EH (cell line): ENCODE results near the gene SPN.
"Not testable (repeated sequence)": the region's sequence is repeated elsewhere in the genome, so short reads cannot be mapped to it uniquely, and the experiment has no call there.

Experiments used
- DNase-seq: peaks from one replicate; pipeline ENCODE4 v3.0.0-alpha.2; 2015; ENCODE audit warnings: low read depth

The SPN gene

DNA sequence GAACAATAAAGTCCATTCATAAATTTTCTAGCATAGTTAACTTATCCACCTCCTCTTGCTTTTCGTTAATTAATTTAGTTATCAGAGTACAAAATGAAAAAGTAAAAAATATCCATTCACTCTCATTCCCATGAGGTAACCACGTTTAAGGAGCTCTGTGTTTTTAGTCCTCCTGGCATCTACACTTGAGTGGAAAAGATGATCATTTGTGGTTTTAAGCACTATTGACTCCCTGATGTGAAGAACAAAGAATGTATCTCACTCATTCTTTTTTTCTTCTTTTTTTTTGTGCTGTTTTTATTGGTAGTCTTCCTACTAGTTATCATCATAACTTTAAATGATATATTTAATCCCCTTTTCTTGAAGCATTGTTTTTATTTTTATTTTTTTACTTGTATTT is 42.0 kb downstream of the SPN start:
- DNase-seq, result no peak

DNA sequence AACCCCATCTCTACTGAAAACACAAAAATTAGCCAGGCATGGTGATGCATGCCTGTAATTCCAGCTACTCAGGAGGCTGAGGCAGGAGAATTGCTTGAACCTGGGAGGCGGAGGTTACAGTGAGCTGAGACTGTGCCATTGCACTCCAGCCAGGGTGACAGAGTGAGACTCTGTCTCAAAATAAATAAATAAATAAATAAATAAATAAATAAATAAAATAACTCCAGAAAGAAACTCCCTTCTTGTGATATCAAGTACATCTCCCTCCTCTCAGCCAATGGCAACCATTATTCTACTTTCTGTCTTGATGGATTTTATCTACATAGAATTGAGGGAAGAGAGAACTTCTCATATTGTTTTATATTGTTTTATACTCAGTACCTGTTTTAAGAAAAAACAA is 44.1 kb downstream of the SPN start:
- not testable (repeated sequence) for DNase-seq

DNA sequence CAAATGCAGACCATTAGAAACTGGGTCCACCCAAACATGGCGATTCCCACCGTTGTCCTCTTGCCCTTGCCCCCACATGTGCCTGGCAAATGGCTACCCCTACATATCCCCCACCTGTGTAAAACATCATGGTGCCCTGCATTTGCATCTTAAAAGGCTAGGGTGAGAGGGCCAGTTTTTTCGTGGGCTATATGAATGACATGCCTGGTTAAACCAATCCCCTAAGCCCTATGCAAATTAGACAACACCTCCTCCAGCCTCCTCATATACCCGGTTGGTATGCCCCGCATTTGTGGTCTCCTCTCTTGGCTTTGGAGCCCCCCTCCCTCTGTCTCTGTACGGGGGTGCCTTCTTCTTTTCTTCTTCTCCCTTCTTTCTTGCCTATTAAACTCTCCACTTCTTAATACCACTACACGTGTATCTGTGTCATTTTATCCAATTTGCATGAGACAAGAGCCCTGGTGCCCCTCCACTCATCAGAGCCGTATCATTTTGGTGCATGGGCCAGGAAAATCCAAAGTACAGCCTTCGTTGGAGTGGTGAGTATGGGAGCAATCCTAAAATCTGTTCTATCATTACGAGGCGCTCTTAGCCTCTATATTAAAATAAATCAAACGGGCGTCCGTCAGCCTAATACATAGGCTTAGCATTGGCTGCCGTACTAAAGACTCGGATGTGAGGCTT is 46.0 kb downstream of the SPN start:
- no peak for DNase-seq

DNA sequence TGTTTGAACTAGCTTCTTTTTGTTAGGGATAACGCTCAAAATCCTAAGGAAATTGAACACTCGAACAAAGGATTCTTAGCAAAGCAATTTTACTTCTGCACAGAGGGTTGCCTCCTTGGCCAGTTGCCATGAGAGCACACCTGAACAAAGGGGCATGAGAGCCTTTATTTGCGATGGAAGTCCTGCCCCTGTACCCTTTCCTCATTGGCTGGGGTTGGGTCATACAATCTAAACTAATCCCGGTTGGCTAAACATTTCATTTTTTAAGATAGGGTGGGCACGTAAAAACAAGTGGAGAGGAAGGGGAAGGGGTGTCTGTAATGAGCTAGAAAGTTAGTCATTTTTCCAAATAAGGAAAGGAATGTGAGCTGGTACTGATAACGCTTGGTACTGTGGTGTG is 46.6 kb downstream of the SPN start:
- not testable (repeated sequence) for DNase-seq

DNA sequence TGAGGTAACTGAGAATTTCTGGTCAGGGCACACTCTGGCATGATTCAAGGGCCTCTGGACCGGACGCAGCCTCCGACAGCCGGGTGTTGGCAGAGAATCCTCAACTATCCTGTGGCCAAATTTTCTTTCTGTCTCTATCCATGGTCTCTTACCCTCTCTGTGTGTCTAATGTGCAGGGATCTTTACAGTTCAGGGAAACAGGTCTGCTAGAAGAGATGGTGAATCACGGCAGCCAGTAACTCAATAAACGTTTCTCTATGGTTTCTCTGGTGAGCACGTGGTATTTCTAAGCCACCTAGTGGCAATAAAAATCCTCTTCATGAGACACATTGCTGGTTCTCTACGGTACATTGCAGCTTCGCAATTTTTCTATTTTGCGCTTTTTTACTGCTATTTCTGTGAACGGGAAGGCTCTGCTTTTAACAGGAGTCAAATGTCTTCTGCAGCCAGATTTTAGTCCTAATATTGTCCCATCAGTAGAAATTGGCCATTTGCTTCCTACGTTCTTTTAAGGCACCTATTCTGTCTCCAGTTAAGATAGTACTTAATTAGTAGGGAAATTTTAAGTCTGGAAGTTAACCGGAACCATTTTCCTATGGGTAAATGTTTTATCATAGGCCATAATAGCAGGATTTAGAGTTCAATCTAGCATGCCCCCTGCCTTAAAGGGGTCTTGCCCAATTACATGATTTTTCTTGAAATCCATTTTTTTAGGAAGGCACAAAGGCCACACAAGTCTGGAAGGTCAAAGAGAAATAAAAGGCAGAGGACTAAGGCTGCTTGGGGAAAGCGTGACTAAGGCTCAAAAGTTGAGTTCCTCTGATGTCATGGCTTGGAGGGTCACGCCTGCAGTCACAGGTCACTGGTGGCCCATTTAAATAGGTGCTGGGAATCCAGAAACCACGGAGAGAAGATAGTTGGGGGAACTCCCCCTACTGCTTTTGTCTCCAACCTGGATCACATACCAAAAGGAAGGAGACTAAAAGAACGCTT is 47.5 kb downstream of the SPN start:
- DNase-seq, result peak; percentile 78

DNA sequence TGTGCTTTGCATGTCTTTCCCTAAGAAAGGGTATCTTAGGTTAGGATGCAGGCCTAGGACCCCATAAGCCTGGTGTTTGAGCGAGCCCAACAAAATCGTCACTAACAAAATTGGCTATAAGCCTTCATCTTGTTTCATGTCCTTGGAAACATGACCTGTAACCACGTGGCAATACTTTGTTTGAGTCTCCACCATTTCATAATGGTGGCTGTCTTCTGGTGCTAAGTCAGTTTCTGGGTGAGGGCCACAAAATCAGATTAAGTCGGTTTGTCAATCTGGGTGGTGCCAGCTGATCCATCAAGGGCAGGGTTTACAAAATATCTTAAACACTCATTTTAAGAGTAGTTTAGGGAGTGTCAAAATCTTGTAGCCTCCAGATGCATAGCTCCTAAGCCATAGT is 49.8 kb downstream of the SPN start:
- DNase-seq, result no peak

DNA sequence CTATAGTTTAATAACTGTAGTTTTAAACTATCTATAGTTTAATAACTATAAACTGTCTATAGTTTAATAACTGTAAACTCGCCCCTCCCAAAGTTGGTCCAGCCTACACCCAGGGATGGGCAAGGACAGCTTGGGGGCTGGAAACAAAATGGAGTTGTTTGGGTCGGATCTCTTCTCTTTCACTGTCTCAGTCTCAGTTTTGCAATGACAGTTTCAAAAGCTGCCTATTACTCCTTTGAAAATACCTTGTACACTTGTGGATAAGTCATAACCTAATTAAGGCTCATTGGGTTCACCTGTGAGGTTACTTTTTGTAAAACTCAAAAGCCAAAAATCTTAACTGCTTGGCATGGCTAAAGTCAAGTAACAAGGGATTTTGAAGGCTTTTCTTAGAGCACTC is 51.3 kb downstream of the SPN start:
- no peak for DNase-seq

DNA sequence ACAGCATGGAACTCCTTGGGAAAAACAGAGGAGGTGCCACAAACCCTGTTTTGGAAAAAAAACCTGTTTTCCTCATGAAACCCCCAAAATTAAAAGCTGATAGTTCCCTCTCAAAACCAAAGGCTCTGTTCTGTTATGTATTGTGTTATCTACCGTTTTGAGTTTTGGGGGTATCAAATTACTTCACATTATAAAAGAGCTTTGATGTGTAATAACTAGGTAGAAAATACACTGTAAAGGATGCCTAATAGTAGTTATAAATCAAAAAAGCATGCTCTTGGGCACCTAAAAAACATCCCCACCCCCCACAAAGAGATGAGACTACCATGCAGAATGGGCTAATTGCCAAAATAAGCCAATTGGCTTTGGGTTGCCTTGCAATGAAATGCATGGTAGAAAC is 51.9 kb downstream of the SPN start:
- DNase-seq, result no peak

DNA sequence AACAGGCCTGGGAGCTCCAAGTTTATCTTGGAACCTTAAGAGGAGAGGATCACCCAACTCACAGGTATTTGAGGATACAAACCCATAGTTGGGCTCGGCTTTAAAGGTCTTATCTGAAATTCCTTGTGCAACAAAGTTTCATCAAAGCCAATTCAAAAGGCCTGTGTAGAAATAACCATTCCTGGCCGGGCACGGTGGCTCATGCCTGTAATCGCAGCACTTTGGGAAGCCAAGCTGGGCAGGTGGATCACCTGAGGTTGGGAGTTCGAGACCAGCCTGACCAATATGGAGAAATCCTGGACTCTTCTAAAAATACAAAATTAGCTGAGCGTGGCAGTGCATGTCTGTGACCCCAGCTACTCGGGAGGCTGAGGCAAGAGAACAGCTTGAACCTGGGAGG is 54.1 kb downstream of the SPN start:
- DNase-seq, result no peak

DNA sequence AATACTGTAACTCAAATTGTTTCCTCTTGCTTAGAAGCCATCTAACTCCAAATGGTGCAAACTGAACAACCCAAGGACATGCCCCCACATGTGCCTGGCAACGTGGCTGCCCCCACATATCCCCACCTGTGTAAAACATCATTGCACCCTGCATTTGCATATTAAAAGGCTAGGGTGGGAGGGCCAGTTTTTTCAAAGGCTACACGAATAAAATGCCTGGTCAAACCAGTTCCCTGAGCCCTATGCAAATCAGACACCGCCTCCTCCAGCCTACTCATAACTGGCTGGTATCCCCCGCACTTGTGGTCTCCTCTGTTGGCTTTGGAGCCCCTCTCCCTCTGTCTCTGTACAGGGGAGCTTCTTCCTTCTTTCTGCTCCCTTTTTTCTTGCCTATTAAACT is 56.0 kb downstream of the SPN start:
- DNase-seq, result no peak
